OCI-LY7 (cell line): ENCODE results near the gene SLC44A3. TPM values are rescaled to one million over a fixed set of nuclear protein-coding genes. Genes with fewer than 3 reads are reported as not detected.
"Not testable (repeated sequence)": the region's sequence is repeated elsewhere in the genome, so short reads cannot be mapped to it uniquely, and the experiment has no call there.

ENCODE experiments used
- BruUV-seq: library from RNA; stranded (reverse); fragments of 400-500 nt; replicated peaks from 2 replicates; lab custom pipeline; 2021; lab: Mats Ljungman, UMichigan
- CTCF ChIA-PET: fragments of 300-600 bp; sonication (Branson Sonifier 250); formaldehyde crosslinking; loops from one replicate; lab custom pipeline; 2022; ENCODE audit warnings: antibody characterized with exemption; ENCODE audit not compliant: unreplicated experiment; lab: Charles Lee
- POLR2A ChIA-PET: fragments of 300-600 bp; sonication (Branson Sonifier 250); formaldehyde crosslinking; loops from one replicate; lab custom pipeline; 2022; ENCODE audit warnings: antibody characterized with exemption; lab: Charles Lee
- DNase-seq: peaks from one replicate; pipeline ENCODE4 v3.0.0-alpha.2; 2015; ENCODE audit warnings: low spot score
- H2AFZ ChIP-seq: fragments of 200-600 bp; sonication (generic), shearing (Covaris generic); 2 replicates; pipeline ENCODE4 v1.6.1; 2014; ENCODE audit warnings: mild to moderate bottlenecking, antibody characterized with exemption, low read length, moderate library complexity
- H3K27ac ChIP-seq: fragments of 200-600 bp; sonication (generic); 2 replicates; pipeline ENCODE4 v1.5.1; 2014; ENCODE audit warnings: mixed run types, low read depth, mild to moderate bottlenecking, moderate library complexity, low read length, inconsistent platforms; ENCODE audit not compliant: poor library complexity, severe bottlenecking
- H3K36me3 ChIP-seq: fragments of 200-600 bp; sonication (generic); 2 replicates; pipeline ENCODE4 v1.6.1; 2014; ENCODE audit warnings: mild to moderate bottlenecking, antibody characterized with exemption, low read length, moderate library complexity, mixed read lengths; ENCODE audit not compliant: insufficient read depth
- H3K4me1 ChIP-seq: fragments of 200-600 bp; sonication (generic); 2 replicates; pipeline ENCODE4 v1.5.1; 2014; ENCODE audit warnings: mild to moderate bottlenecking, low read length; ENCODE audit not compliant: insufficient read depth, poor library complexity, severe bottlenecking
- H3K4me2 ChIP-seq: fragments of 200-600 bp; sonication (generic); 2 replicates; pipeline ENCODE4 v1.6.1; 2014; ENCODE audit warnings: mild to moderate bottlenecking, low read length
- H3K4me3 ChIP-seq: fragments of 200-600 bp; sonication (generic); 2 replicates; pipeline ENCODE4 v1.5.1; 2014; ENCODE audit warnings: mild to moderate bottlenecking, low read depth, low read length; ENCODE audit not compliant: poor library complexity, severe bottlenecking
- H3K79me2 ChIP-seq: fragments of 200-600 bp; sonication (generic); 2 replicates; pipeline ENCODE4 v1.6.1; 2016; ENCODE audit warnings: low read depth, mild to moderate bottlenecking, low read length, moderate library complexity, mixed read lengths; ENCODE audit not compliant: insufficient read depth
- H3K9me2 ChIP-seq: fragments of 200-600 bp; sonication (generic); 2 replicates; pipeline ENCODE4 v1.6.1; 2016; ENCODE audit warnings: mild to moderate bottlenecking, low read length, mixed read lengths; ENCODE audit not compliant: insufficient read depth
- H3K9me3 ChIP-seq: fragments of 200-600 bp; sonication (generic); 2 replicates; pipeline ENCODE4 v1.6.1; 2014; ENCODE audit warnings: mild to moderate bottlenecking, mixed run types, low read length, mixed read lengths
- H4K20me1 ChIP-seq: fragments of 200-600 bp; sonication (generic); 2 replicates; pipeline ENCODE4 v1.6.1; 2014; ENCODE audit warnings: mild to moderate bottlenecking, antibody characterized with exemption, low read length, moderate library complexity, mixed read lengths; ENCODE audit not compliant: insufficient read depth
- CTCF ChIP-seq: fragments of 200-600 bp; sonication (generic); conservative IDR thresholded peaks from 2 replicates; pipeline ENCODE4 v1.5.1; 2014; ENCODE audit warnings: mild to moderate bottlenecking, antibody characterized with exemption, low read length, moderate library complexity, mixed read lengths
- EZH2phosphoT487 ChIP-seq: fragments of 200-600 bp; sonication (generic); IDR thresholded peaks from 2 replicates; pipeline ENCODE4 v1.6.1; 2018; ENCODE audit warnings: low read depth, borderline replicate concordance, mild to moderate bottlenecking, mixed run types, antibody characterized with exemption, low read length, moderate library complexity, mixed read lengths
- intact Hi-C: fragments of 100-400 bp; cut with micrococcal nuclease; formaldehyde crosslinking; loops from one replicate; pipeline ENCODE4 v1.10.0; 2022; ENCODE audit not compliant: unreplicated experiment
- total RNA-seq, 2 experiments: library from RNA; depleted of rRNA in 1 of 2; stranded (reverse); fragments of >200 nt in 1 of 2; shearing (Covaris generic) in 1 of 2; gene quantifications; 2 replicates each; pipeline ENCODE4 v1.2.3, GENCODE V29; 2014 to 2022

Gene SLC44A3
- total RNA-seq, 2 experiments from 2014 or later: not detected

GRCh38 chr1:94832931-94833585 is 12.9 kb downstream of the SLC44A3 start:
- TF ChIP-seq EZH2phosphoT487: no peak

DNA sequence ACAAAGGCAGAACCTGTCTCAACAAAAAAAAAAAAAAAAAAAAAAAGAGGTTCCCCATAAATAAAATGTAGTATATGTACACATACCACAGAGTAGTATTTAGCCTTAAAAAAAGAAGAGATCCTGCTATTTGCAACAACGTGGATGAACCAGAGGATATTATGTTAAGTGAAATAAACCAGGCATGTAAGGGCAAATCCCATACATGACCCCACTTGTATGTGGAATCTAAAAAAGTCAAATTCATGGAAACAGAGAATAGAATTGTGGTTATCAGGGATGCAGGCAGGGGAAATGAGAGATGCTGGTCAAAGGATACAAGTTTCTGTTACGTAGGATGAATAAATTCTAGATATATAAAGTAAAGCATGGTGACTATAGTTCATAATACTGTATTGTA is 16.7 kb downstream of the SLC44A3 start:
- Histone ChIP-seq H2AFZ (no peak overlapping the region), H3K4me2 (no peak overlapping the region), H3K36me3 (no peaks in the 10 kb centered on the region), H4K20me1 (no peaks in the 10 kb centered on the region), H3K4me3 (no peak overlapping the region), H3K79me2 (no peaks in the 10 kb centered on the region), H3K27ac (no peak overlapping the region), H3K9me2 (no peaks in the 10 kb centered on the region), H3K4me1 (no peaks in the 10 kb centered on the region), H3K9me3 (no peaks in the 10 kb centered on the region)
- no TSS peak for BruUV-seq
- no peak for TF ChIP-seq EZH2phosphoT487
- TF ChIP-seq CTCF: no peak
- intact Hi-C loops: no loop called here
- CTCF ChIA-PET: no interaction called here
- no peak for DNase-seq
- POLR2A ChIA-PET: no interaction called here

More at GRCh38 chr1:94832931-94833585, 12.9 kb downstream of the SLC44A3 start:
- Histone ChIP-seq H3K9me2 (no peaks in the 10 kb centered on the region), H3K79me2 (no peaks in the 10 kb centered on the region), H3K36me3 (no peaks in the 10 kb centered on the region), H3K4me1 (no peaks in the 10 kb centered on the region), H3K4me2 (no peak overlapping the region), H3K4me3 (no peak overlapping the region), H3K9me3 (no peaks in the 10 kb centered on the region), H2AFZ (no peak overlapping the region), H4K20me1 (no peaks in the 10 kb centered on the region), H3K27ac (no peak overlapping the region)
- intact Hi-C loops: no loop called here
- no TSS peak for BruUV-seq
- CTCF ChIA-PET: no interaction called here
- no peak for DNase-seq
- POLR2A ChIA-PET: interaction anchor here (1.0 kb wide), 1 partner anchor 10 kb away, joined by 4 read pairs; no protein-coding TSS in a partner anchor

DNA sequence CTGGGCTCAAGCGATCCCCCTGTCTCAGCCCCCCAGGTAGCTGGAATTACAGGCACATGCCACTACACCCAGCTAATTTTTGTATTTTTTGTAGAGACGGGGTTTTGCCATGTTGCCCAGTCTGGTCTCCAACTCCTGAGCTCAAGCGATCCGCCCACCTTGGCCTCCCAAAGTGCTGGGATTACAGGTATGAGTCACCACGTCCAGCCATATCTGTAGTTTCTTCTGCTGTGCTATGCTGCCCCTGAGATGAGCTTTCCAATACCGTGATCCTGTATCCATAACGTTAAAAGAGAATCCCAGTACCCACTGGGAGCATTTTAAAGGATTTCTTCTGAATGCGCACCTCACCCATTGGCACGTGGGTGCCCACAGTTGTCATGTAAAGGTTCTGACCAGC is 20.2 kb downstream of the SLC44A3 start:
- CTCF ChIA-PET, H3K27ac ChIP-seq, intact Hi-C loops, H2AFZ ChIP-seq, H3K4me1 ChIP-seq, DNase-seq, H3K9me2 ChIP-seq, BruUV-seq, H3K9me3 ChIP-seq, H3K79me2 ChIP-seq, H3K4me2 ChIP-seq, H4K20me1 ChIP-seq, H3K4me3 ChIP-seq, H3K36me3 ChIP-seq: not testable (repeated sequence)
- POLR2A ChIA-PET: interaction anchor here (0.7 kb wide), 1 partner anchor 790 kb away, joined by 3 read pairs; no protein-coding TSS in a partner anchor
